OCI-LY7 (cell line): ENCODE measurements around the gene SLC17A8.

Experiments used
- EZH2phosphoT487 ChIP-seq: fragments of 200-600 bp; sonication (generic); IDR thresholded peaks from 2 replicates; pipeline ENCODE4 v1.6.1; 2018; ENCODE audit warnings: low read depth, borderline replicate concordance, mild to moderate bottlenecking, mixed run types, antibody characterized with exemption, low read length, moderate library complexity, mixed read lengths
- TF ChIP-seq, protein P1 (sequence below): fragments of 200-600 bp; sonication (generic); conservative IDR thresholded peaks from 2 replicates; pipeline ENCODE4 v1.5.1; 2014; ENCODE audit warnings: mild to moderate bottlenecking, antibody characterized with exemption, low read length, moderate library complexity, mixed read lengths

DNA sequence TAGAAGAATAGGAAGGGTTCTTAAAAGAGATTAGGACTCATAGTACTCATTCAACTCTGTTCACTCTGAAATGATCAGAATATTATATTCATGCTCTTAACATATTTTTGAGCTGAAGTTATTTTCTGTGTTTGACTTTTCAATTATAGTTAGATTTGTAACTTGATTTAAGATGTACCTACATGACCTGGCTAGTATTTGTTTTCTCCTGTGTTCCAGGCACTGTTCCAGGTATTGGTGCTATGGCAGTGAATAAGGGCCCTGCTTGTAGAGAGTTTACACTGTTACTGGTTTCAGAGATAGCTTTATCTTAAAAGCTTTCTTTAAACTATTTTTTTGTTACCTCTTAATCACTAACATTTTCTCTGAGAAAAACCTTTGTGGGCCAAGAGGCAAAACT, 19.1 kb upstream of the SLC17A8 start:
- TF ChIP-seq, protein P1, sequence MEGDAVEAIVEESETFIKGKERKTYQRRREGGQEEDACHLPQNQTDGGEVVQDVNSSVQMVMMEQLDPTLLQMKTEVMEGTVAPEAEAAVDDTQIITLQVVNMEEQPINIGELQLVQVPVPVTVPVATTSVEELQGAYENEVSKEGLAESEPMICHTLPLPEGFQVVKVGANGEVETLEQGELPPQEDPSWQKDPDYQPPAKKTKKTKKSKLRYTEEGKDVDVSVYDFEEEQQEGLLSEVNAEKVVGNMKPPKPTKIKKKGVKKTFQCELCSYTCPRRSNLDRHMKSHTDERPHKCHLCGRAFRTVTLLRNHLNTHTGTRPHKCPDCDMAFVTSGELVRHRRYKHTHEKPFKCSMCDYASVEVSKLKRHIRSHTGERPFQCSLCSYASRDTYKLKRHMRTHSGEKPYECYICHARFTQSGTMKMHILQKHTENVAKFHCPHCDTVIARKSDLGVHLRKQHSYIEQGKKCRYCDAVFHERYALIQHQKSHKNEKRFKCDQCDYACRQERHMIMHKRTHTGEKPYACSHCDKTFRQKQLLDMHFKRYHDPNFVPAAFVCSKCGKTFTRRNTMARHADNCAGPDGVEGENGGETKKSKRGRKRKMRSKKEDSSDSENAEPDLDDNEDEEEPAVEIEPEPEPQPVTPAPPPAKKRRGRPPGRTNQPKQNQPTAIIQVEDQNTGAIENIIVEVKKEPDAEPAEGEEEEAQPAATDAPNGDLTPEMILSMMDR = no peak
- no peak for TF ChIP-seq EZH2phosphoT487
